ENCODE results near the gene LEKR1.

DNA sequence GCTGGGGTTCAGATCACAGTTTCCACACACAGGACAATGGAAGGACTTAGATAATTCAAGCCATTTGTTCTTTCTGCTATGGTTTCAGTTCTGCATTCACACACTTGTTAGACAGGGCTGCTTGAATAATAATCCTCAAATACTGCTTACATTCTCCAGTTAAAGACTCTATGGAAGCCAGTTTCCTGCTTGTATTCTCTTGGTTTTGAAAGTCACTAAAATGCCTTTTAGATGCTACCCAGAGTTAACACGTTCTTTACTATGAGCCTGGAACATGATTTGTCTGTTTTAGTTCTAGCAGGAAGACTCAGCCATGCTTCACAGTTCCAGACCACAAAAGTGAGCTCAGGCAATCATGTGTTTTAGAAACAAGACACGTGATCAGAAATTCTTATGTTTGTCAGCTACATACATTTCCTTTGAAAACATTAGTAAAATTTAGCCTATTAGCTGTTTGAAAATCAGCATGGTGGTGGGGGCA is 152.4 kb downstream of the LEKR1 start:
- TF ChIP-seq, protein P1, sequence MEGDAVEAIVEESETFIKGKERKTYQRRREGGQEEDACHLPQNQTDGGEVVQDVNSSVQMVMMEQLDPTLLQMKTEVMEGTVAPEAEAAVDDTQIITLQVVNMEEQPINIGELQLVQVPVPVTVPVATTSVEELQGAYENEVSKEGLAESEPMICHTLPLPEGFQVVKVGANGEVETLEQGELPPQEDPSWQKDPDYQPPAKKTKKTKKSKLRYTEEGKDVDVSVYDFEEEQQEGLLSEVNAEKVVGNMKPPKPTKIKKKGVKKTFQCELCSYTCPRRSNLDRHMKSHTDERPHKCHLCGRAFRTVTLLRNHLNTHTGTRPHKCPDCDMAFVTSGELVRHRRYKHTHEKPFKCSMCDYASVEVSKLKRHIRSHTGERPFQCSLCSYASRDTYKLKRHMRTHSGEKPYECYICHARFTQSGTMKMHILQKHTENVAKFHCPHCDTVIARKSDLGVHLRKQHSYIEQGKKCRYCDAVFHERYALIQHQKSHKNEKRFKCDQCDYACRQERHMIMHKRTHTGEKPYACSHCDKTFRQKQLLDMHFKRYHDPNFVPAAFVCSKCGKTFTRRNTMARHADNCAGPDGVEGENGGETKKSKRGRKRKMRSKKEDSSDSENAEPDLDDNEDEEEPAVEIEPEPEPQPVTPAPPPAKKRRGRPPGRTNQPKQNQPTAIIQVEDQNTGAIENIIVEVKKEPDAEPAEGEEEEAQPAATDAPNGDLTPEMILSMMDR (IDR thresholded peaks at IDR 0.05) = no peak
- no peak for TF ChIP-seq POLR2A (IDR thresholded peaks at IDR 0.05)
